ENCODE measurements around the gene PRSS56. TPM values are rescaled to one million over a fixed set of nuclear protein-coding genes. Genes with fewer than 3 reads are reported as not detected.

PRSS56 gene
- total RNA-seq, 1 experiment from 2014 or later: not detected

DNA sequence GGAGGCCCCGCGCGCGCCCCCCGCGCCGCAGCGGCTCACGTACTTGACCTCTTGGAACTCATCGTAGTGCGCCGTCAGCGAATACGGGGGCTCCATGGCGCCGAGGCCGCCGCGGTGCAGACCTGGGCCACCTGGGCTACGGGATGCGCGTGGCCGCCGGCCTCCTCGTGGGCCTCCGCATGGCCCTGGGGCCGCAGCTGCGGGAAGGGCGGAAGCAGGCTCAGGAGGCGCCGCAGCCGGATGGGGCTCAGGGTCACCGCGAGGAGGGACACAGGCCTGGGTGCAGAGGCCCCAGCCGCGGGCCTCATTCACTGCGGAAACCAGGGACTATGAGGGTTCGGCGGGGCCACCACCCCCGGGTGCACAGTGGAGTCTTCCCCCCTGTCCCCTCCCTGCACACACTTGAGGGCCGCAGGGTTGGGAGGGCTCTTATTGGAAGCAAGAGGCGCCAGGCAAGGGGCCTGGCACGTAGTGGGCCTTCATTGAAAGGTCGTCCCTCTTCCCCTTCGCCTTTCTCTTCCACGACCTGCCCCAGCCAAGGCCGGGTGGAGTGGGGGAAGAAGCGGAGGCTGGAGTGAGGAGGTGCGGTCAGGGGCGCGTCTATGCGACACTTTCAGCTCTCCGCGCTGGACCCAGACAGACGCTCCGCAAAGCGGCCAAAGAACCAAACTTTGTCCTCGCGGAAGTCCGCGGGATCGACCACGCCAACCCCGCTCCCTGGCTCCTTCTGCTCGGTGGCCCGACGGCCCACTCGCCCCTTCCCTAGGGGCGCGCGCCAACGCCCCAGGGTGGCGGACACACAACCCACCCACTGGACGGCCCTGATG is 33.4 kb upstream of the PRSS56 start:
- no peak for DNase-seq (ENCODE audit: low spot score)

DNA sequence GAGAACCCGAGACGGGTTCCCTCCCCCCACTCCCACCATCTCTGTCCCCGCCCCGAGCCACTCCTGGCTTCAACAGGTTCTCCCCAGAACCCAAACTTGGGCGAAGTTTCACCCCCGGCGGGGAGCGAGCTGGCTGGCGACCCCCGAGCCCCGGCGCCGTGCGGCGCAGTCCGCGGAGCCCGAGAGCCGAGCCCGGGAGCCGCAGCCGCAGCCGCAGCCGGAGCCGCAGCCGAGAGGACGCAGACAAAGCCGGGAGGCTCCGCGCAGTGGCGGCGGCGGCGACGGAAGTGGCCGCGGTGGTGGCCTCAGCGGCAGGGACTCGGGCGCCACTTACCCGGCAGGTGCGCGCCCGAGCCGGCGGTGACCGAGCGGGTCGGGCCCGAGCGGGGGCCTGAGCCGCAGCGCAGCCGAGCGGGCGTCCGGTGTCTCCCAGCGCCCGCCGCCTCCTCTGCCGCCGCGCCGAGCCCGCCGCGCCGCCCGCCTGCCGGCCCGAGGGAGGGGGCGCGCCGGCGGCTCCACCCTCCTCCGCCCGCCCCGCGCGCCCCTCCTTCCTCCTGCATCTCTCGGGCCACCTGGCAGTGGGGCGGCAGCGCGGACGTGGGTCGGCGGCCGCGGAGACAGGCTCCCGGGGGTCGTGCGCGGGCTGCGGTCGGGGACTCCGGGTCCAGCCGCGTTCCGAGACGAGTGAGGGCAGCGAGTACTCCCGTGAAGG is 32.6 kb upstream of the PRSS56 start, which contains the start of gene ECEL1:
ECEL1 (minus strand) TSS at position 450 of the 712 bp plus-strand sequence. CDS start 1,181 bp downstream, outside the sequence.
- DNase-seq (ENCODE audit: low spot score): no peak

DNA sequence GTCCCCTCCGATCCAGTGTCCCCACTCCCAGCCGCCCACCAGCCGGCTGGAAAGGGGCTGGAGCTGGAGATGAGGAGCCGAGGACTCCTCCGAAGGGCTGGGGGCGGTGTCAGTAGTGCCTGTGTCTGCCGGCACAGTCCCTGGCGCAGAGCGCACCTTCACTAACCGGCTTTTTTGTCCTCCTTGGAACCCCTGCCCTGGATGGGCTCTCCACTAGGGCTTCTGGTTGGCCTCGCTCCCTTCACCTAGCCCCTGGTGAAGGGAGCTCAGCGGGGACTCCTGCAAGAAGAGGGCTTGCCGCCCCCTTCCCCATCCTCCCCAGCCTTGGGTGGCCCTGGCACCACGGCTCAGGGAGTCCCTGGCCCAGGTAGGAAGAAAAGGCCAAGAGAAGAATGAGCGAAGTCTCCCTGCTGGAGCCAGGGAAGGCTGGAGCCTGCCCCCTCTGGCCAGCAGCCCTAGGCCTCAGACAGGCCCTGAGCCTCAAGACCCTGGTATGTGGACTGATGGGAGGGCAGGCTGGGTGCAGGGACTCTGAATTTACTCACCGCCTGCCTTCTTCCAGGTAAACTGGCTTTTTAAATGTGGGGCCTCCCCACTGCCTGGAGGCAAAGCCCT is 32.0 kb upstream of the PRSS56 start:
- no peak for DNase-seq (ENCODE audit: low spot score)

DNA sequence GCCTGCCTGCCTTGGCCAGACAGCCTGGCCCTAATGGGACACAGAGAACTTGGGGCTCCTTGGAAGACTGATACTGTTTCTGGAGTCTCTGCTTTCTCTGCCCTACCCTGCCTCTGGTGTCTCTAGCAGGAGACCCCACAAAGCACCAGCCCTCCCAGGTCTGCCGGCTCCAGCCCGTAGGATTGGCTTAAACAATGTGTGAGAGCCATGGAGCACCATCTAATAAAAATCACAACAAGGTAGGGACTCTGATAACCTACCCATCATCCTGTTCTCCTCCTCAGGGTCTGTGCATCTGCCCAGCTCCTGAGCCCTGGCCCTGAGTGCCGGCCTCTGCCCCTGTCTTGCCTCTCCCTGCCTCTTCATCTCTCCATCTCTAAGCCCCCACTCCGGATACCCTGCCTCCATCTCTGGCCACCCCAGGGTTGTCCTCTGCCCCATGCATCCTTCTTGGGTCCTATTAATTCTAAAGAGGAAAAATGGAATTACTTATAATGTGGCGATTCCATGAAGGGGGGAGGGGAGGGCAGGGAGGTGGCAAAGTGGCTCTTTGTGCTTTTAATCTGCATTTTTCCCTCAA is 31.4 kb upstream of the PRSS56 start:
- no peak for DNase-seq (ENCODE audit: low spot score)

DNA sequence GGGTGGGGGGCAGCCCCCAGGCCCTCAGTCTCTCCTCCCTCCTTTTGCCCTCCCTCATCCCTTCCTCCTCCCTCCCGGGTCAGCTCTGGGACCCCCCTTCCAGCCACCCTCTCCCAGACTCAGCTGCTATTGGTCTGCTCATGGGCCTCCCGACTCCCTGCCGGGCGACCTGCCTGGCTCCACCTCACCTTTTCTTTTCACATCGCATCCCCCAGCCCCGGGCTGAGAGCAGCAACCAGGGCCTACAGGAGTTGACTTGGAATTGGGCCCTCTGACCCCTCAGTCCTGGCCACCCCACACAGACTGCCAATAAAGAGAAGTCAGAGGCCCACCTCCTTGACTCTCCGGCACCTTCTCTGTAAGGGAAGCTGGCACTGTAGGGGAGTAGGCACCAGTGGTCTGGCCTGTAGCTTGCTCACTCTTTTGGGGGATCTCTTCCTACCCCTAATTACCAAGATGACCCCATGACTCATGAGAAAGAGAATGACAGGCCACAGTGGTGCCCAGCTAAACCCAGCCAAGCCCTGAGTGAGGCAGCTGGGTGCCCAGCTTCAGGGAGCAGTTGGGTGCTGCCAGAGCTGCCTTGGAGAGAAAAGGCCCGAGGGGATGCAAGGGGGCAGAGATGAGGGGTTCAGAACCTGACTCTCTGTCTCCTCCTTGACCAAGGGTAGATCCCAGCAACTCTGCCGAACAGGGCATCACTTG is 30.5 kb upstream of the PRSS56 start:
- DNase-seq (ENCODE audit: low spot score): no peak

DNA sequence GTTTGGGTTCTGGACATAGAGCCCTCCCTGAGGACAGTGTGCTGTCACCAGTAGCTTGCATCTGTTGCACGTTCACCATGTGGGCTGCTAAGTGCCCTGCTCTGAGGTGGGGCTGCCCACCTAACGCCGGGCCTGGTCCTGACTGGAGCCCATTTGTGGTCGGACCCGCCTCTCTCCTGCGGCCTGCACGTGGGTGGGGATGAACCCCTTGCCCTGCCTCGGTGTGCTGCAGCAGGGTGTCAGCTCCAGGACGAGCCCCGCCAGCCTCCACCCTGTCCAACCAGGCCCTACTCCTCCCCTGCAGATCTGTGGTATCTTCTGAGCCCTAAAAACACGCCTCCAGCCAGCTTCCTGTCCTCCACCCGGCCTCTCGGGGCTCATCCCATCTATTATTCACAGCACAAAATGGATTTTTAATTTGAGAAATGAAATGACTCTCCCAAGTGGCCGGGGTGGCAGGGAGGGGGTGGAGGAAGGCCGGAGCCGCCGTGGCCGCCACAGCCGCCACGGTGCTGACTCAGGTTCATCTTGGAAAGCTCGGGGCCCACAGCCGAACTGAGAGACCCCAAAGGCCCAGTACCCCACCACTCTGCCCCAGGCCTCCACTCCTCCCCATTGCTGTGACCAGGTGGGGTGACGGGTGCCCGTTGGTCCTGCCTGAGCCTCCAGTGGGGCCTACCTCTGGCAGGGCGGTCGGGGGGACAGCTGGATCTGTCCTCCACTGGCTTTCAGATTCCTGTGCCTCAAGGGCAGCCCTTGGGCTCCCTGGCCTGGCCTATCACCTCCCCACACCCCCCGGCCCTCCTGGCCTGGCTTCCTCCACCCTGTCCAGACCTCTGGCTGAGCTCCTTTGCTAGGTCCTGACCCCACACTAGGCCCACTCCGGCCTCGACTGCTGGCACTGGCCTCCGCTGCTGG is 29.7 kb upstream of the PRSS56 start:
- no peak for DNase-seq (ENCODE audit: low spot score)

DNA sequence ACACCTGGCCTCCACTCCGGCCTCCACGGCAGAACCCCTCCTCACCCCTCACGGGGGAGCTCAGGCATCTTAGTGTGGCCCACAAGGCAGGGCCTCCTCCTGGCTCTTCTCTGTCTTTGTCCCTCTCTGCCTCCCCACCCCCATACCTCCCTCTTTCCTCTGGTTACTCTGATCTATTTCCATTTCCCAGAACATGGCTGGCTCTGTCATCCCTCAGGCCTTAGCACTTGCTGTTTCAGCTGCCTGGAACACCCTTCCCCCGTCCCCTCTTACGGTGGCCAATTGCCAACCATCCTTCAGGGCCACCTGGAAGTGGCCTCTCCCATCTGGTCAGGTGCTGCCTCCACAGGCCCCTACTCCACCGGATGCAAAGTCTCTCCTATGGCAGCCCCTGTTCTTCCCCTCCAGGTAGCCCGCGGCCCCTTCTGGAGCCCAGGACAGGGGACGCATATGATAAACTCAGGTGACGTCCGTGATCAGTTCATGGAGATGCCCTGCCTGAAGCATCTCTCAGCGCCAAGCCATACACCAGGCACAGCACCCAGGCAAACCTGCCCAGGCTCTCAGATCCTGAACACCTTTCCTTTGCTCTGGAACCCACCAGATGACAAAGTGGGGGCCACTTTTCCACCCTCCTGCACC is 28.9 kb upstream of the PRSS56 start:
- DNase-seq (ENCODE audit: low spot score): no peak

DNA sequence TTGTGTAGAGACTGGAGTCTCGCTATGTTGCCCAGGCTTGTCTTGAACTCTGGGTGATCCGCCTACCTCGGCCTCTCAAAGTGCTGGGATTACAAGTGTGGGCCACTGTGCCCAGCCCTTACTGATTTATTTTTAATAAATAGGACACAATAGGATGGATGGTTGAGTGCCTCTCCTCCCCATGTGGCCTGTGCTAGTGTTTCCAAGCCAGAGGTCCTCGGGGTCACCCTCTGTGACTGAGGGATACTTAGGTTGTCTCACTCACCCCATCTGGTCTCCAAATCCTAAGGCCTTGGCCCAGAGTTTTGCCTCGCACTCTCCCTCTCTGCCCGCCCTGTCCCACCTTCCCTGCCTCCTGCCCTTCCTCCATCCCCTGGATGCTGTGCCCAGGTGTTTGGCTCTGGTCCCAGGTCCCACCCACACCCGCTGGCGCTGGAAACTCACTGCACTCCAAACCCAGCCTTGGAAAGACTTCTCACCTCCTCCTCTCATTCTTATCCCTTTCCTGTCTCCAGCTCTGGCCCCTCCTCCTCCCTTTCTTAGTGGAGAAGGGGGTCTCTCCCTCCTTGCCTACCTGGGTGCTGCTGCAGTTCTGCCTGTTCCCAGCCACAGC is 27.8 kb upstream of the PRSS56 start:
- DNase-seq (ENCODE audit: low spot score): no peak

DNA sequence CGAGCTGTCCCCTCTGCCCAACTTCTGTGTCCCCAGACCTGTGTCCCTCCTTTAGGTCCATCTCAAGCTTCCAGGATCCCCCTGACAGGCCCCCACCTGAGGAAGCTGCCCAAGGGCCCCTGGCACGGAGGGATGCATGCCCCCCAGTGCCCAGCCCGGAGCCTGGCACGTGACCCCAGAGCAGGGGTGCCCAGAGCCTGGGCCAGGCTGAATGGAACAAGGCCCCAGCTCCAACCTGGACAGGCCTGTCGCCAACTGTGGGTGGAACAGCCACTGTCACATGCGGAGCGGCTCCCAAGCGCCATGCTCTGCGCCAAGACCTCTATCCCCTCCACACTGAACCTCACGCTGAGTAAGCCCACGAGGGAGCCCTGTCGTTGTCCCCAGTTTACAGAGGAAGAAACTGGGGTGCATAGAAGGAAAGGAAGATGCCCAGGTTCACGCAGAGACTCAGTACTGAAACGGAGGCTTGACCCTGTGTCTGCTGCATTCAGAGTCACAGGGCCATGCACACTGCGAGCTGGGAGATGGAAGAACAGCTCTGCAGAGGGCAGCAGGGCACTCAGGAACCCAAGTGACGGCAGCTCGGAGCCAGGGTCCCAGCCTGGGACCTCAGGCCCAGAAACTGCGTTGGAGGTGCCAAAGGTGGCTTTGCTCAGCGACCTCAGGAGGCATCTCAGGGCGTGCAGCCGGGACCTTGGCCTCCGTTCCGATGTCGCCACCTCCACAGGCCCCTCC is 27.1 kb upstream of the PRSS56 start:
- DNase-seq (ENCODE audit: low spot score): no peak

DNA sequence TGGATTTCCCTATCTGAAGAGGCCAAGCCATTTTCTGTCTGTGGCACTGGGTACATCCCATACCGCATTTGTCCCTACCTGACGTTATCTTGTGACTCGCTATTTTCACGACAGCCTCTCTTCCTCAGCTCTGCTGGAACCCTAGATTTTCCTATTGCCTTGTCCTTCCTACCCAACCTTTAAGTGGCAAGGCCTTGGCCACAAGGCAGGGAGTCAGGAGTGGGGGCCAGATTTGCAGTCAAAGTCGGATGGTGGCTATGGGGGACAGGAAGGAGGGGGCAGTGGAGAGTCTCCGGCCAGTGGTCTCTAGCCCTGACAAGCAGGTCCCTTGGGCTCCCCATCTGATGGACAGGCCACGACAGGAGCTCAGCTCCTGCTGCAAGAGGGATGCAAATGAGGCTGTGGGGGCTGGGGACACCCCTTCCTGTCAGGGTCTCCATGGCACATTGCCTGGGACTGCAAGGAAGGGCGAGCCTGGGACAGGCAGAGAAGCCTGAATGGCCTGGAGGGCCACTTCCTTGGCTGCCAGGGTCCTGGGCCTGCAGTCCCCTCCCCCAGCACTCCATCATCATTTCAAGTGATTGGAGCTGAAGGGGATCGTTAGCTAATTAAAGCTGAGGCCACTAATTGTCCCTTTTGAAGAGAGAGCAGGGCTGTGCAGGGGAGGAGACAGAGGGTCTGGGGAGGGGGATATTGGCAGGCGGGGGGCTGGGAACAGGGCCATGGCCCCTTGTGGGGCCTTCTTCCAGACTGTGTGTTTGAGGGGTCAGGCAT is 26.3 kb upstream of the PRSS56 start:
- DNase-seq (ENCODE audit: low spot score): no peak

DNA sequence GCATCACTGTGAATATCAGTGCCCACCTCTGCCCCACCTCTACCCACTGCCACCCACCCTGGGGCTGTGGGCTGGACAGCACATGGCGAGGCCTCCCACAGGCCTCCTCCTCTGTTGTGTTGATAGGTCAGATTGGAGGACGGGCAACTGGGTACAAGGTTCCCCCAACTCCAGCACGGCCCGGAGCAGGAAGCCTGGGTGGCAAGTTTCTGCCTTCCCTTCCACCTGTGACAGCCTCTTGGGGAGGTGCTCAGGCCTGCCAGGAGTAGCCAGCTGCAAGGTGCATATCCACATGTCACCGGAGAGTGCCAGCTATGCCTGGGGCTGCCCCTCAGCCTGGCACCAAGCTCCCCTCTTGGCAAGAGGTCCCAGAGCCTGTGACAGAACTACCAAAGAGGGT is 25.6 kb upstream of the PRSS56 start:
- DNase-seq (ENCODE audit: low spot score): no peak

DNA sequence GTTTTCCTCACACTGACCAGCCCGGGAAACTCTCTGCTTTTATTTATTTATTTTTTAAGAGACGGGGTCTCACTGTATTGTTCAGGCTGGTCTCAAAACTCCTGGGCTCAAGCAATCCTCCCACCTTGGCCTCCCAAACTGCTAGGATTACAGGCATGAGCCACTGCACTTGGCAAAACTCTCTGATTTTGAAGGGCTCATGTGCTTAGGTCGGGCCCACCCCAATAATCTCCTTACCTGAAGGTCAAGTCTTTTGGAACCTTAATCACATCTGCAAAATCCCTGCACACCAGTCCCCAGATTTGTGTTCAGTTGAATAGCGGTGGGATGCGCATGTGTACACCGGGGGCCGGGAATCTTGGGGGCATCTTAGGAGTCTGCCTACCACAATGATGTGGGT is 24.9 kb upstream of the PRSS56 start:
- DNase-seq (ENCODE audit: low spot score): no peak

DNA sequence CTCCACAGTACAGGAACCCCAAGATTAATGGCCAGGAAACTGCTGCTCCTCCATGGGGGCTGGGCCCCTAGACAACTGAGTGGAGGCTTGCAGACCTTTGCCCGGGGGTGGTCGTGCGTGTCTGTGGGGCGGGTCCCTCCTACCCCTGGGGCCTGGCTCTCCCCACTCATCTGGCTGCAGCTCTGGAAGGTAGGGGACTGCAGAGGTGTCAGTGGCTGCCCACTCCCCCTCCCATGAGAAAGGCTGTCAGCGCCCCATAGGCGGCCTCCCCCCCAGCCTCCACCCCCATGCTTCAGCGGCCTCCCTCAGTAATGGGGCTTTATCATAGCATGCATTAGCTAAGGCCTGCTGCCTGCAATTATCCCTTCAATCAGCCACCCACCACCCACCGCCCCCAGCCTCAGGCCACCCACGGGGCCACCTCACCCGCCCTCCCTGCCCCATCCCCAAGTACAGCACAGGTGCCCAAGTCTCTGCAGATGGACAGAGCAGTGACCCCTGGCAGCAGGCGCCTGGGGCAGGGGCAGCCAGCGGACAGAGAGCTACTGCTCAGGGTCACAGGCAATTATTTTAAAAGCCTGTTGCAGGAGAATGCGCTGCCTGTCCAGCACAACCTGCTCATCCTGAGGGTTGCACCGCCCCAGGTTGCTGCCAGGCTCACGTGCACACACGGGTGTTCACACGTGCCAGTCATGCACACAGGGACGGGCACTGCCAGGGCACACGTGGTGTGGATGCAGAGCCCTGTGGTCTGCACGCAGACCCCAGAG is 23.5 kb upstream of the PRSS56 start:
- DNase-seq (ENCODE audit: low spot score): no peak

DNA sequence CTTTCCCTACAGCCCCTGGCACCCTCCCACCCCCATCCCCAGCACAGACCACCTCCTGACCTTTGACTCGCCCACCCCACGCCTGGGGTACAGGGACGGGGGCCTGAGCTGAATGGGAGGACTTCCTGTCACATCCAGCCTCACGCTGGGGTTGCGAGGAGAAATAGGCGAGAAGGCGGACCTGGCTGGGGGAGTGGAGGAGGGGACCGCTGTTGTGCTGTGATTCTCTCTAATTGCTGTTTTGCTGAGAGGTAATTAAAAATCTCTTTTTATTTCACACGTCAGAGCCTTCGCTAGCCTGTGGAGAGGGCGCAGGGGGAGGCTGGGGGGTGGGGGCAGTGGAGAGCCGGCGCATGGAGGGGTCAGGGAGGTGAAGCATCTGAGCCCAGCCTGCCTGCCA is 22.8 kb upstream of the PRSS56 start:
- no peak for DNase-seq (ENCODE audit: low spot score)

DNA sequence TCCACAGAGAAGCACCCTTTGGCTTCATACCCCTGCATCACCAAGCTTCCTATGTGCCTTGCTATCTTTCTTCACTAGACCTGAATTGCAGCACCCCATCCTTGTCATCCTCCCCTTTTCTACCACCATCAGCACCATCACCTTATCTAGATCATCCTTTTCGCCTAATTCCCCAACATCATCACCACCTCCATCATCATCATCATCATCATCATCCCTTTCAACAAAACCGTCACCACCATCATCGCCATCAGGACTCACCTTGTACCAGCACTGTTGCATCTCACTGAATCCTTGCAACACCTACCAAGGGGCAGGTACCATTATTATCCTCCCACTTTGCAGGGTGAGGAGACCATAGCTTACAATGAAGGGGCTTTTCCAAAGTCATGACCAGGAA is 21.7 kb upstream of the PRSS56 start:
- no peak for DNase-seq (ENCODE audit: low spot score)

DNA sequence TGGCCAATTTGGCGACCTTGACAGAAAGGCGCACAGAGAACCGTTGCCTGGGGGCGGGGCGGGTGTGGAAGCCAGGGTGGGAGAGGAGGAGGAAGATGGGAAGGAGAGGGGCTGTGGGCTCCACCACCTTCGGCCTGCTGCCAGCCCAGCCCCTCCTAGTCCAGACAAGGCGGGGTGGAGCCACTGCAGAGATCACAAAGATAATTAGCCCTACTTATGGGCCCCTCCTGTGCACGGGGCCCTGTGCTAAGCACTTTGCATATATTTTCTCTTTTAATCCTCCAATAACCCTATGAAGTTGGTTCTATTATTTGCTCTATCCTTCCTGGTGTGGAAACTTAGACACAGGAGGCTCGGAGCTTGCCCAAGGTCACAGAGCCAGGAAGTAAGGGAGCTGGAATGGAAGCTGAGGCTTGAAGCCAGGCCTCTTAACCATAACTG is 18.8 kb upstream of the PRSS56 start:
- no peak for DNase-seq (ENCODE audit: low spot score)

DNA sequence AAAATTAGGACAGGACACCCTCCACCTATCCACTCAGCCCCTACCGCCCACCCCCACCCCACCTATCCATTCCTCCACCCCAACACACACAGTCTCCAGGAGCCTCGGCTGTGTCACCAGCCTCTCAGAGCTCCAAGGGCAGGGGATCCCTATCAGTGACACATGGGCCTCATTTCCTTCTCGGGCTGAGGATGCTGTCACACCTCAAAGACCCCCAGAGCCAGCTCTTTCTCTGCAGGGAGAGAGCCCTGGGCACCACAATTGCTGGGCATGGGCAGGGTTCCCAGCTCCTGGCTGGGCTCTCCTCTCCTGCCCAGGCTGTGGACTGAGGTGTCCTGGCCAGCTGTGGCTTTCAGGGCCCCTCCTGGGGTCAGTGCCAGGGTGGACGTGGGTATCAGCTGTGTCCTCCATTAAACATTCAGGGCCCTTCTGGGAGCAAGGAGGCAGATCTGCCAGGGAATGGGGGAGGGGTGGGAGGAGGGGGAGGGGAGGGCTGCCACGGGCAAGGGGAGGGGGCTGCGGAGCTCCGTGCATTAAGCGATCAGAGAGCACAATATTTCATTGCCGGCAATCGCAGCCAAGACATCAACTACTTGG is 18.3 kb upstream of the PRSS56 start:
- DNase-seq (ENCODE audit: low spot score): no peak
